ENCODE measurements around the gene CABCOCO1.

- TF ChIP-seq YY1 (IDR thresholded peaks at IDR 0.05; ENCODE audit: insufficient read depth, insufficient read length) (no peak), SUZ12 (IDR thresholded peaks at IDR 0.05; ENCODE audit: extremely low read depth, insufficient read depth, insufficient read length) (no peak)
Observed at GRCh38 chr10:61688551-61689308, 26.0 kb downstream of the CABCOCO1 start.

Data from NT2/D1 (cell line).